ENCODE measurements around the gene PLA2R1.
"Not testable (repeated sequence)": the region's sequence is repeated elsewhere in the genome, so short reads cannot be mapped to it uniquely, and the experiment has no call there.

Gene PLA2R1

DNA sequence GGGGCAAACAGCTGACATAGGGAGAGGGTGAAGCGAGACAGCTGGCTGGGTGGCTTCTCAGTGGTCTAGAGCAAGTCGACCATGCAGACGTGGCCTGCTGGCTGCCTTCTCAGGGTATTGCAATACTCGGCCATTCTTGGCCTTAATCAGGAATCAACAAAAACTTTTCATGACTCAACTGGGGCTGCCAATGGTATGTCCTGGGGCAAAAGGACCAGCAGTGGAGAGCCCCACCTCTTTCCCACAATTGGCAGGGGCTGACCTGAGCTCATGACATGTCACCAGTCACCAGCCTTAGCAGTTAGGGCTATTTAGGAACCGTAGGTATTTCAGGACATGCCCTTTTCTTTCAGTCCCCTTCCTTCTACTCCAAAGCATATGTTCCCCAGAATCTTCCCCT is 19.1 kb downstream of the PLA2R1 start:
- no peaks in the 10 kb centered on the region for H3K9me3 ChIP-seq (replicated peaks; ENCODE audit: low read length)
- H3K27me3 ChIP-seq (ENCODE audit: control insufficient read depth, insufficient read depth, low read length): peaks cover 3% of the 10 kb centered on the region
- no peak overlapping the region for H3K4me3 ChIP-seq (ENCODE audit: low read length)
- peaks cover 25% of the 10 kb centered on the region for H3K4me1 ChIP-seq (ENCODE audit: control insufficient read depth, insufficient read depth, low read length)
- no peak overlapping the region for H3K4me2 ChIP-seq (ENCODE audit: low read length)
- H3K36me3 ChIP-seq (ENCODE audit: insufficient read depth, low read length): peaks cover 4% of the 10 kb centered on the region
- H3K9ac ChIP-seq (ENCODE audit: low read depth, low read length): no peak overlapping the region

GRCh38 chr2:160042054-160042453 is 20.4 kb downstream of the PLA2R1 start:
- no peak overlapping the region for H3K4me3 ChIP-seq (ENCODE audit: low read length)
- H3K36me3 ChIP-seq (ENCODE audit: insufficient read depth, low read length): peaks cover 5% of the 10 kb centered on the region
- no peaks in the 10 kb centered on the region for H3K9me3 ChIP-seq (replicated peaks; ENCODE audit: low read length)
- no peak overlapping the region for H3K9ac ChIP-seq (ENCODE audit: low read depth, low read length)
- H3K4me2 ChIP-seq (ENCODE audit: low read length): no peak overlapping the region
- H3K27me3 ChIP-seq (ENCODE audit: control insufficient read depth, insufficient read depth, low read length): peaks cover 4% of the 10 kb centered on the region
- H3K4me1 ChIP-seq (ENCODE audit: control insufficient read depth, insufficient read depth, low read length): peaks cover 30% of the 10 kb centered on the region

DNA sequence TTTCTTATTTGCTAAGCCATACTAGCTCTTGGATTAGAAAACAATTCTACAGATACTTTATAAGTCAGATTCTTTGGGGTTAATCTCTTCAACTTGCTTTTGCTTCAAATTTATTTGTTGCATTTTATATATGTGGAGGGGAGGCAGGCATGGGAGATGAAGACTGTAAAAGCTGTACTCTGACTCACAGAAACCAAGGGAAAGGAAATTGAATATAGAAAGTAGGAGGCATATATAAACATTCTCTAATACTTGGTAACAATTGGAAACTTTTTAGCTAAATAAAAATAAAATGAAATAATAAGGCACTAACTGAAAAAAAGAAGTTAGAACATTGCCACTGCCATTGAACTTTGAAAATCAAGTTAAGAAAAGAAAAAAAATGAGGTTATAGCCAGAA is 21.3 kb downstream of the PLA2R1 start:
- no peaks in the 10 kb centered on the region for H3K9me3 ChIP-seq (replicated peaks; ENCODE audit: low read length)
- no peak overlapping the region for H3K4me3 ChIP-seq (ENCODE audit: low read length)
- peaks cover 30% of the 10 kb centered on the region for H3K4me1 ChIP-seq (ENCODE audit: control insufficient read depth, insufficient read depth, low read length)
- peaks cover 9% of the 10 kb centered on the region for H3K27me3 ChIP-seq (ENCODE audit: control insufficient read depth, insufficient read depth, low read length)
- no peak overlapping the region for H3K4me2 ChIP-seq (ENCODE audit: low read length)
- no peak overlapping the region for H3K9ac ChIP-seq (ENCODE audit: low read depth, low read length)
- peaks cover 5% of the 10 kb centered on the region for H3K36me3 ChIP-seq (ENCODE audit: insufficient read depth, low read length)

DNA sequence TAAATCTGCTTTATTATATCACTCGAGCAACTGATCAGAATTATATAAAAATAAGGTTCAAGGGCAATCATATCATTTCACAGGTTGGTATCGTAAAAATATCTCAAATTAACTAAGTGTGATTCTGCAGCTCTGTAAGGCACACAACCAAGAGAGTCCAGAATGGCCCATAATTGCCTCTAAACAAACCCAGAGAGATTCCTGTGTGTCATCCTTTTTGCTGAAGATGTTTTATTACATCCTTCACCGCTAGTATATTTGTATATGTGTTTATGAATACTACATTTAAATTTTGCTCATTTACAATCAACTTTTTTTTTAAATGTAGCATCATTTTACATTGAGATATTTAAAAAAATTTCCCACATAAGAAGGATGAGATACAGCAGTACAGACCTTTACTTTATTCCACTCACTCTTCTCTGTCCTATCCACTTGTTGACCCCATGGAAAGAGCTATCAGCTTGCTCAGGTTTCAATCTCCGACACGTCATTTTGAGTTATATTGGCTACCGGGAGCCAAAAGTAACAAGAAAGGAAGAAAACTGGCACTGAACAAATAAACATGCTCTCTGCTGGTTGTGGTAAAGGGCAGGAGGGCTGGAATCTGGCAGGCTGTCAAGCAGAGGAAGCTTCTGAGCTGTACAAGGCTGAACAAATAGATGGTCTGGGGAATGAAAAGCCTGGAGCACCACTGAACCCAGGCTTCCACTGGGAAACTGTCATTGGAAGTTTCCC is 23.1 kb downstream of the PLA2R1 start:
- peaks cover 5% of the 10 kb centered on the region for H3K36me3 ChIP-seq (ENCODE audit: insufficient read depth, low read length)
- H3K27me3 ChIP-seq (ENCODE audit: control insufficient read depth, insufficient read depth, low read length): peaks cover 9% of the 10 kb centered on the region

GRCh38 chr2:160038662-160039061 is 23.8 kb downstream of the PLA2R1 start:
- H3K4me3 ChIP-seq (ENCODE audit: low read length); H3K27me3 ChIP-seq (ENCODE audit: control insufficient read depth, insufficient read depth, low read length); H3K9me3 ChIP-seq (replicated peaks; ENCODE audit: low read length); H3K9ac ChIP-seq (ENCODE audit: low read depth, low read length); H3K36me3 ChIP-seq (ENCODE audit: insufficient read depth, low read length); H3K4me2 ChIP-seq (ENCODE audit: low read length): not testable (repeated sequence)
- peaks cover 39% of the 10 kb centered on the region for H3K4me1 ChIP-seq (ENCODE audit: control insufficient read depth, insufficient read depth, low read length)

More for the DNA sequence above, 23.1 kb downstream of the PLA2R1 start:
- Histone ChIP-seq H3K4me3 (ENCODE audit: low read length) (no peak overlapping the region), H3K9me3 (replicated peaks; ENCODE audit: low read length) (no peaks in the 10 kb centered on the region), H3K9ac (ENCODE audit: low read depth, low read length) (no peak overlapping the region), H3K4me2 (ENCODE audit: low read length) (peak overlapping the region; percentile 14), H3K4me1 (ENCODE audit: control insufficient read depth, insufficient read depth, low read length) (peaks cover 33% of the 10 kb centered on the region)

- H3K9ac ChIP-seq (ENCODE audit: low read depth, low read length): no peak overlapping the region
- no peaks in the 10 kb centered on the region for H3K9me3 ChIP-seq (replicated peaks; ENCODE audit: low read length)
- peaks cover 43% of the 10 kb centered on the region for H3K4me1 ChIP-seq (ENCODE audit: control insufficient read depth, insufficient read depth, low read length)
- H3K4me3 ChIP-seq (ENCODE audit: low read length): no peak overlapping the region
- no peak overlapping the region for H3K4me2 ChIP-seq (ENCODE audit: low read length)
- H3K27me3 ChIP-seq (ENCODE audit: control insufficient read depth, insufficient read depth, low read length): peaks cover 9% of the 10 kb centered on the region
- H3K36me3 ChIP-seq (ENCODE audit: insufficient read depth, low read length): peaks cover 7% of the 10 kb centered on the region
These were observed 25.7 kb downstream of the PLA2R1 start for GRCh38 chr2:160036736-160037135.

DNA sequence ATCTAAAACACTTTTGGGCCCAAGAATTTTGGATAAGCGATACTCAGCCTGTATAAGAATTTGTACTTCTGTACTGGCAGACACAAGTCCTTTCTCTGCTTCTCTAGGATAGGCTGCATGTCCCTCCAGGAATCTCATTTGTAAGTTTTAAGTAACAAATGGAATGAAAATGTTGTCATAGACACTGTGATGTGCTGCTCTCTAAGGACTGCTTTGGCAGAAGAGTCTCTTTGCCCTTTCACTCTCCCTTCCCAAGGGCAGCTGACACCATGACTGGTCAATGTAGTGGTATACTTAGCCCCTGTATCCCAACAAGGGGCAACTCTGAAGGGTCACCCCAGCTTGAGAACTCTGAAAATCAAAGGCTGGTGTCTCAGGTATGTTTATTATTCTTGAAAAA is 27.3 kb downstream of the PLA2R1 start:
- Histone ChIP-seq H3K4me1 (ENCODE audit: control insufficient read depth, insufficient read depth, low read length) (peaks cover 29% of the 10 kb centered on the region), H3K4me2 (ENCODE audit: low read length) (no peak overlapping the region), H3K36me3 (ENCODE audit: insufficient read depth, low read length) (peaks cover 7% of the 10 kb centered on the region), H3K4me3 (ENCODE audit: low read length) (no peak overlapping the region), H3K27me3 (ENCODE audit: control insufficient read depth, insufficient read depth, low read length) (peaks cover 9% of the 10 kb centered on the region), H3K9me3 (replicated peaks; ENCODE audit: low read length) (no peaks in the 10 kb centered on the region), H3K9ac (ENCODE audit: low read depth, low read length) (no peak overlapping the region)

- Histone ChIP-seq H3K4me2 (ENCODE audit: low read length) (peak overlapping the region; percentile 13), H3K36me3 (ENCODE audit: insufficient read depth, low read length) (peaks cover 7% of the 10 kb centered on the region), H3K4me1 (ENCODE audit: control insufficient read depth, insufficient read depth, low read length) (peaks cover 22% of the 10 kb centered on the region), H3K4me3 (ENCODE audit: low read length) (no peak overlapping the region), H3K27me3 (ENCODE audit: control insufficient read depth, insufficient read depth, low read length) (peaks cover 9% of the 10 kb centered on the region), H3K9me3 (replicated peaks; ENCODE audit: low read length) (no peaks in the 10 kb centered on the region), H3K9ac (ENCODE audit: low read depth, low read length) (no peak overlapping the region)
These were observed 28.0 kb downstream of the PLA2R1 start for GRCh38 chr2:160034396-160034795.

- peak overlapping the region; percentile 56 for H3K4me2 ChIP-seq (ENCODE audit: low read length)
- no peaks in the 10 kb centered on the region for H3K9me3 ChIP-seq (replicated peaks; ENCODE audit: low read length)
- peaks cover 18% of the 10 kb centered on the region for H3K4me1 ChIP-seq (ENCODE audit: control insufficient read depth, insufficient read depth, low read length)
- peaks cover 7% of the 10 kb centered on the region for H3K36me3 ChIP-seq (ENCODE audit: insufficient read depth, low read length)
- H3K9ac ChIP-seq (ENCODE audit: low read depth, low read length): no peak overlapping the region
- H3K4me3 ChIP-seq (ENCODE audit: low read length): no peak overlapping the region
- H3K27me3 ChIP-seq (ENCODE audit: control insufficient read depth, insufficient read depth, low read length): peaks cover 9% of the 10 kb centered on the region
These were observed 28.6 kb downstream of the PLA2R1 start for GRCh38 chr2:160033732-160034392.

- peaks cover 9% of the 10 kb centered on the region for H3K4me1 ChIP-seq (ENCODE audit: control insufficient read depth, insufficient read depth, low read length)
- H3K27me3 ChIP-seq (ENCODE audit: control insufficient read depth, insufficient read depth, low read length): no peaks in the 10 kb centered on the region
- no peak overlapping the region for H3K9ac ChIP-seq (ENCODE audit: low read depth, low read length)
These were observed 33.2 kb downstream of the PLA2R1 start for GRCh38 chr2:160029270-160029628.

GRCh38 chr2:160028431-160029269 is 33.8 kb downstream of the PLA2R1 start:
- Histone ChIP-seq H3K9me3 (replicated peaks; ENCODE audit: low read length) (no peaks in the 10 kb centered on the region), H3K4me2 (ENCODE audit: low read length) (no peak overlapping the region), H3K27me3 (ENCODE audit: control insufficient read depth, insufficient read depth, low read length) (no peaks in the 10 kb centered on the region), H3K4me1 (ENCODE audit: control insufficient read depth, insufficient read depth, low read length) (peaks cover 4% of the 10 kb centered on the region), H3K36me3 (ENCODE audit: insufficient read depth, low read length) (peaks cover 2% of the 10 kb centered on the region), H3K4me3 (ENCODE audit: low read length) (no peak overlapping the region), H3K9ac (ENCODE audit: low read depth, low read length) (no peak overlapping the region)

More at GRCh38 chr2:160029270-160029628, 33.2 kb downstream of the PLA2R1 start:
- no peaks in the 10 kb centered on the region for H3K9me3 ChIP-seq (replicated peaks; ENCODE audit: low read length)
- H3K4me3 ChIP-seq (ENCODE audit: low read length): no peak overlapping the region
- peaks cover 2% of the 10 kb centered on the region for H3K36me3 ChIP-seq (ENCODE audit: insufficient read depth, low read length)
- no peak overlapping the region for H3K4me2 ChIP-seq (ENCODE audit: low read length)

Data from skeletal muscle satellite cell (primary cell).